Lower lobe of right lung (tissue), 2 donors: ENCODE measurements around the gene CTNNB1. TPM values are rescaled to one million over a fixed set of nuclear protein-coding genes. Genes with fewer than 3 reads are reported as not detected.

Source experiments
- ATAC-seq, 2 donors: fragments of 200-7000 bp; cut with Tn5 transposase; one replicate each; pipeline ENCODE4 v1.9.1; 2020 to 2022; ENCODE audit warnings: mild to moderate bottlenecking in 2 of 2, moderate library complexity in 2 of 2
- DNase-seq: peaks from one replicate; pipeline ENCODE4 v3.0.0-alpha.2; 2020
- H3K27ac ChIP-seq: fragments of 200-600 bp; one replicate; pipeline ENCODE4 v1.8.0; 2022
- H3K27me3 ChIP-seq: fragments of 200-600 bp; one replicate; pipeline ENCODE4 v1.8.0; 2022; ENCODE audit warnings: low read depth
- H3K36me3 ChIP-seq: fragments of 200-600 bp; one replicate; pipeline ENCODE4 v1.8.0; 2022; ENCODE audit warnings: mild to moderate bottlenecking
- H3K4me1 ChIP-seq: fragments of 200-600 bp; one replicate; pipeline ENCODE4 v1.8.0; 2022
- H3K4me3 ChIP-seq: fragments of 200-600 bp; one replicate; pipeline ENCODE4 v1.8.0; 2022; ENCODE audit warnings: mild to moderate bottlenecking
- H3K9me3 ChIP-seq: fragments of 200-600 bp; one replicate; pipeline ENCODE4 v1.8.0; 2022
- CTCF ChIP-seq: fragments of 200-600 bp; IDR thresholded peaks from one replicate; pipeline ENCODE4 v1.8.0; 2022; ENCODE audit warnings: antibody characterized with exemption, mild to moderate bottlenecking
- intact Hi-C: fragments of 100-400 bp; cut with DNase I; formaldehyde crosslinking; loops from one replicate; pipeline ENCODE4 v1.11.0; 2022
- total RNA-seq: library from RNA; stranded (reverse); fragmentation: NEBNext Ultra II Directional; extraction: Animal tissue kit (Norgen Biotek cat#: 25700); gene quantifications from one replicate; pipeline ENCODE4 v1.2.1, GENCODE V29; 2021
- donor health status: DM: no; HTN: yes; CAD: no; lungs with severe emphysema.

Gene CTNNB1
- total RNA-seq, 1 donor from 2014 or later, result 332 TPM

GRCh38 chr3:41286305-41286704 is 87.0 kb downstream of the CTNNB1 start:
- Histone ChIP-seq H3K36me3 (no peaks in the 10 kb centered on the region), H3K4me1 (no peaks in the 10 kb centered on the region), H3K4me3 (no peak overlapping the region), H3K27ac (no peak overlapping the region), H3K9me3 (no peaks in the 10 kb centered on the region), H3K27me3 (no peaks in the 10 kb centered on the region)
- ATAC-seq (no peak), DNase-seq (no peak)
- intact Hi-C loops, result no loop called here
- no peak for TF ChIP-seq CTCF

DNA sequence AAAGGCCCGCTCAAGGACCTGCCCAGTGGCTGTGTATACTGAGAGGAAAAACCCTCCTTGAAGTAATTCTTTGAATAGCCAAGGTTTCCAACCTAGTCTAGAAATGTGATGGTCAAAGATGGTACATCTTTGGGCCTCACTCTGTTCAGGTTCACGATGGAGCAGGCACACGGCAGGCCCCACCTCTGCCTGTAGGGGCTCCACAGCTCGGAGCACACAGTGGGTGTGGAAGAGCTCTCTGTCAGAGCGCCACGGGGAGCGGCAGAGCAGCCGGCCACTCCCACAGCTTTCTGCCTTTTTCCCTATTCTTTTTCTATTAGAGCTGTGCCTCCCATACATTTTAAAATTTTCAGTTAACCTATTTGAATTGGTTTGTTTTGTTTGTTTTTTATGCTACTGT is 89.5 kb downstream of the CTNNB1 start:
- no peak for ATAC-seq

More for the DNA sequence above, 89.5 kb downstream of the CTNNB1 start:
- no peaks in the 10 kb centered on the region for H3K4me1 ChIP-seq
- no peaks in the 10 kb centered on the region for H3K36me3 ChIP-seq
- no peaks in the 10 kb centered on the region for H3K27me3 ChIP-seq
- TF ChIP-seq CTCF, result no peak
- H3K27ac ChIP-seq, result no peak overlapping the region
- no peak overlapping the region for H3K4me3 ChIP-seq
- H3K9me3 ChIP-seq, result no peaks in the 10 kb centered on the region
- no peak for DNase-seq
- intact Hi-C loops, result no loop called here
